22Rv1 (cell line): ENCODE results near the gene AHCYL2.

Source experiments
- H3K27ac ChIP-seq: fragments of 450-650 bp; 2 replicates; pipeline ENCODE4 v1.5.1; 2017
- CTCF ChIP-seq: fragments of 450-650 bp; IDR thresholded peaks from 2 replicates; pipeline ENCODE4 v1.5.1; 2017; ENCODE audit warnings: mild to moderate bottlenecking
- ZFX ChIP-seq: fragments of 450-650 bp; IDR thresholded peaks from 2 replicates; pipeline ENCODE4 v1.6.1; 2017; ENCODE audit warnings: antibody characterized with exemption, borderline replicate concordance

Gene AHCYL2

GRCh38 chr7:129308047-129308446, 83.2 kb downstream of the AHCYL2 start:
- TF ChIP-seq ZFX (no peak), CTCF (no peak)
- H3K27ac ChIP-seq = no peak overlapping the region

- H3K27ac ChIP-seq = no peak overlapping the region
- no peak for TF ChIP-seq CTCF
- no peak for TF ChIP-seq ZFX
Observed at GRCh38 chr7:129311429-129311828, 86.6 kb downstream of the AHCYL2 start.

GRCh38 chr7:129313282-129313681, 88.5 kb downstream of the AHCYL2 start:
- TF ChIP-seq ZFX (no peak), CTCF (no peak)
- no peak overlapping the region for H3K27ac ChIP-seq

GRCh38 chr7:129315960-129316359, 91.1 kb downstream of the AHCYL2 start:
- no peak for TF ChIP-seq CTCF
- TF ChIP-seq ZFX = no peak

GRCh38 chr7:129317450-129317849, 92.6 kb downstream of the AHCYL2 start:
- TF ChIP-seq ZFX (no peak), CTCF (no peak)
- no peak overlapping the region for H3K27ac ChIP-seq

More at GRCh38 chr7:129315960-129316359, 91.1 kb downstream of the AHCYL2 start:
- no peak overlapping the region for H3K27ac ChIP-seq

GRCh38 chr7:129327076-129327475, 102.2 kb downstream of the AHCYL2 start:
- no peak overlapping the region for H3K27ac ChIP-seq
- TF ChIP-seq ZFX (no peak), CTCF (no peak)

GRCh38 chr7:129332254-129333035, 107.6 kb downstream of the AHCYL2 start:
- TF ChIP-seq CTCF (no peak), ZFX (no peak)
- H3K27ac ChIP-seq = no peak overlapping the region
